Upper lobe of right lung (tissue), 1 donor: ENCODE measurements around the gene FGGY. TPM values are rescaled to one million over a fixed set of nuclear protein-coding genes. Genes with fewer than 3 reads are reported as not detected.

ENCODE experiments used
- ATAC-seq: fragments of 200-7000 bp; cut with Tn5 transposase; one replicate; pipeline ENCODE4 v1.9.1; 2020; ENCODE audit warnings: mild to moderate bottlenecking, moderate library complexity
- DNase-seq: peaks from one replicate; pipeline ENCODE4 v3.0.0-alpha.2; 2020
- H3K27ac ChIP-seq: fragments of 200-600 bp; one replicate; pipeline ENCODE4 v1.8.0; 2022
- H3K27me3 ChIP-seq: fragments of 200-600 bp; one replicate; pipeline ENCODE4 v1.8.0; 2022; ENCODE audit warnings: mild to moderate bottlenecking
- H3K36me3 ChIP-seq: fragments of 200-600 bp; one replicate; pipeline ENCODE4 v1.8.0; 2022
- H3K4me1 ChIP-seq: fragments of 200-600 bp; one replicate; pipeline ENCODE4 v1.8.0; 2022
- H3K4me3 ChIP-seq: fragments of 200-600 bp; one replicate; pipeline ENCODE4 v1.8.0; 2022; ENCODE audit warnings: mild to moderate bottlenecking
- H3K9me3 ChIP-seq: fragments of 200-600 bp; one replicate; pipeline ENCODE4 v1.8.0; 2022
- intact Hi-C: fragments of 100-400 bp; cut with DNase I; formaldehyde crosslinking; loops from one replicate; pipeline ENCODE4 v1.11.0; 2022
- total RNA-seq: library from RNA; stranded (reverse); fragmentation: NEBNext Ultra II Directional; extraction: Animal tissue kit (Norgen Biotek cat#: 25700); gene quantifications from one replicate; pipeline ENCODE4 v1.2.1, GENCODE V29; 2021
- TF ChIP-seq, protein P1 (sequence below): fragments of 200-600 bp; IDR thresholded peaks from one replicate; pipeline ENCODE4 v1.8.0; 2022; ENCODE audit warnings: antibody characterized with exemption
- donor health status: DM: no; HTN: yes; CAD: no; lungs with severe emphysema.

The FGGY gene
- total RNA-seq, 1 donor from 2014 or later, result 39.2 TPM

DNA sequence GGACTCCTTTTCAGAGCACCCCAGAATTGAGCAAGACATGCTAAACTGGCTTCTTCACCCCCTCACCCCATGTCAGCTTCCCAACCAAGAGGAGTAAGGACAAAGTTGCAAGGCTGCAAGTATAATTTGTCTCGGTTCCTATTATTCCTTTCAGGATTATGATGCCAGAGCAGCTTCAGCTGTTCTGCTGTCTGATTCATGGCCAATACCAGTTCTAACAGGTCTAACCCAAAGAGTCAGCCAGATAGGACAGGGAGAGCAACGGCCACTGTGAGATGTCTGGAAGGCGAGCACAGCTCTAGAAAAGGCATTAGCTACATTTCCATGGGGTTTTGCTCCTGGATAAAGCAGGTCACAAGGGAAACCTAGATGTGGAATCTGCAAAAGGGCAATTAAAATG lies 464.5 kb downstream of the FGGY start:
- ATAC-seq (no peak), DNase-seq (no peak)
- Histone ChIP-seq H3K36me3 (peaks cover 4% of the 10 kb centered on the region), H3K27ac (no peak overlapping the region), H3K4me1 (peaks cover 4% of the 10 kb centered on the region), H3K27me3 (no peaks in the 10 kb centered on the region), H3K9me3 (no peaks in the 10 kb centered on the region), H3K4me3 (no peak overlapping the region)
- intact Hi-C loops, result no loop called here
- TF ChIP-seq, protein P1, sequence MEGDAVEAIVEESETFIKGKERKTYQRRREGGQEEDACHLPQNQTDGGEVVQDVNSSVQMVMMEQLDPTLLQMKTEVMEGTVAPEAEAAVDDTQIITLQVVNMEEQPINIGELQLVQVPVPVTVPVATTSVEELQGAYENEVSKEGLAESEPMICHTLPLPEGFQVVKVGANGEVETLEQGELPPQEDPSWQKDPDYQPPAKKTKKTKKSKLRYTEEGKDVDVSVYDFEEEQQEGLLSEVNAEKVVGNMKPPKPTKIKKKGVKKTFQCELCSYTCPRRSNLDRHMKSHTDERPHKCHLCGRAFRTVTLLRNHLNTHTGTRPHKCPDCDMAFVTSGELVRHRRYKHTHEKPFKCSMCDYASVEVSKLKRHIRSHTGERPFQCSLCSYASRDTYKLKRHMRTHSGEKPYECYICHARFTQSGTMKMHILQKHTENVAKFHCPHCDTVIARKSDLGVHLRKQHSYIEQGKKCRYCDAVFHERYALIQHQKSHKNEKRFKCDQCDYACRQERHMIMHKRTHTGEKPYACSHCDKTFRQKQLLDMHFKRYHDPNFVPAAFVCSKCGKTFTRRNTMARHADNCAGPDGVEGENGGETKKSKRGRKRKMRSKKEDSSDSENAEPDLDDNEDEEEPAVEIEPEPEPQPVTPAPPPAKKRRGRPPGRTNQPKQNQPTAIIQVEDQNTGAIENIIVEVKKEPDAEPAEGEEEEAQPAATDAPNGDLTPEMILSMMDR, result no peak

- ATAC-seq, result no peak
- no peak for DNase-seq
- TF ChIP-seq, protein P1, result no peak
- Histone ChIP-seq H3K4me1 (peaks cover 4% of the 10 kb centered on the region), H3K9me3 (no peaks in the 10 kb centered on the region), H3K27me3 (no peaks in the 10 kb centered on the region), H3K4me3 (no peak overlapping the region), H3K36me3 (peaks cover 4% of the 10 kb centered on the region), H3K27ac (no peak overlapping the region)
- intact Hi-C loops, result no loop called here
Measured at GRCh38 chr1:59763418-59763817, 466.5 kb downstream of the FGGY start.

- H3K27ac ChIP-seq, result no peak overlapping the region
- no peaks in the 10 kb centered on the region for H3K4me1 ChIP-seq
- no peaks in the 10 kb centered on the region for H3K9me3 ChIP-seq
- peaks cover 4% of the 10 kb centered on the region for H3K36me3 ChIP-seq
- ATAC-seq, result no peak
- H3K27me3 ChIP-seq, result no peaks in the 10 kb centered on the region
- no peak overlapping the region for H3K4me3 ChIP-seq
- TF ChIP-seq, protein P1, result no peak
- intact Hi-C loops, result no loop called here
- DNase-seq, result no peak
Measured at GRCh38 chr1:59765011-59765730, 468.3 kb downstream of the FGGY start.

GRCh38 chr1:59766227-59766855 lies 469.4 kb downstream of the FGGY start:
- Histone ChIP-seq H3K27ac (no peak overlapping the region), H3K27me3 (no peaks in the 10 kb centered on the region), H3K36me3 (peaks cover 4% of the 10 kb centered on the region), H3K9me3 (no peaks in the 10 kb centered on the region), H3K4me3 (no peak overlapping the region), H3K4me1 (no peaks in the 10 kb centered on the region)
- intact Hi-C loops, result no loop called here
- TF ChIP-seq, protein P1, result no peak
- no peak for DNase-seq
- no peak for ATAC-seq

- H3K27ac ChIP-seq, result no peak overlapping the region
- no peak for ATAC-seq
- no peak for DNase-seq
- no peaks in the 10 kb centered on the region for H3K4me1 ChIP-seq
- intact Hi-C loops, result no loop called here
- peaks cover 4% of the 10 kb centered on the region for H3K36me3 ChIP-seq
- TF ChIP-seq, protein P1, result no peak
- no peaks in the 10 kb centered on the region for H3K27me3 ChIP-seq
- H3K9me3 ChIP-seq, result no peaks in the 10 kb centered on the region
- H3K4me3 ChIP-seq, result no peak overlapping the region
Measured at GRCh38 chr1:59767119-59767518, 470.2 kb downstream of the FGGY start.
